ENCODE measurements around the gene CEP170B. TPM values are rescaled to one million over a fixed set of nuclear protein-coding genes. Genes with fewer than 3 reads are reported as not detected.

CEP170B gene
- total and polyA plus RNA-seq, 2 of the 8 experiments (the other 6 are each of a cell fraction or from before 2014, with no cell fraction given) = 9.1 to 33.8 TPM

DNA sequence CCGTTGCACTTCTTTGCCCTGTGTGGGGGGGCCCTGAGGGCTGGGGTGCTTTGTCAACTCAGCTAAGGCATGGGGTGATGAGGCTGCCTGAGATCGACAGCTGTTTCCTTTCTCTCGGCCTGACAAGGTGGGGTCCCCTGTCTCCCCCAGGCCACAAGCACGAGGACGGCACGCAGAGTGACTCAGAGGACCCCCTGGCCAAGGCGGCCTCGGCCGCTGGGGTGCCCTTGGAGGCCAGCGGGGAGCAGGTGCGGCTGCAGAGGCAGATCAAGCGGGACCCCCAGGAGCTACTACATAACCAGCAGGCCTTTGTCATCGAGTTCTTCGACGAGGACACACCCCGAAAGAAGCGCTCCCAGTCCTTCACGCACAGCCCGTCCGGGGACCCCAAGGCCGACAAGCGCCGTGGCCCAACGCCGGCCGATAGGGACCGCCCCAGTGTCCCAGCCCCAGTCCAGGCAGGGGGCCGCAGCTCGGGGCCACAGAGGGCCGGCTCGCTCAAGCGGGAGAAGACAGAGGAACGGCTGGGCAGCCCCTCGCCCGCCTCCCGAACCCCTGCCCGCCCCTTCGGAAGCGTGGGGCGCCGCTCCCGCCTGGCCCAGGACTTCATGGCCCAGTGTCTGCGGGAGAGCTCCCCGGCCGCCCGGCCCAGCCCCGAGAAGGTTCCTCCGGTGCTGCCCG lies 18.8 kb downstream of the CEP170B start:
- Histone ChIP-seq H2BK12ac (ENCODE audit: low read depth, low read length) (no peak overlapping the region), H3K9ac (replicated peaks in 1 of 4; ENCODE audit: extremely low read depth in 1 of 4, low read depth in 3 of 4, low read length in 3 of 4) (no peak overlapping the region), H3K27ac (ENCODE audit: low read depth, low read length) (no peak overlapping the region), H4K91ac (replicated peaks; ENCODE audit: insufficient read length, low read length) (no peak overlapping the region), H4K5ac (ENCODE audit: insufficient read length, low read depth, low read length) (no peak overlapping the region), H3K23ac (ENCODE audit: insufficient read length) (no peak overlapping the region), H2BK120ac (replicated peaks; ENCODE audit: low read depth, low read length) (no peak overlapping the region), H3K36me3 (ENCODE audit: control insufficient read depth in 2 of 4, insufficient read depth in 4 of 4, low read length in 3 of 4) (peaks cover 2 to 42% (median 5%) of the 10 kb centered on the region in 4 experiments; a peak in 5 of 8 replicates), H4K8ac (ENCODE audit: extremely low read depth, insufficient read depth, low read length) (no peak overlapping the region), H3K79me1 (ENCODE audit: low read depth, low read length) (no peaks in the 10 kb centered on the region; the same call in 1 of the 2 replicates), H2BK15ac (ENCODE audit: low read length) (no peak overlapping the region), H3K9me3 (ENCODE audit: insufficient read depth in 2 of 2, low read depth in 1 of 2, low read length in 1 of 2) (no peaks in the 10 kb centered on the region), H3K4ac (replicated peaks; ENCODE audit: insufficient read length, low read depth, low read length) (no peak overlapping the region), H4K20me1 (replicated peaks in 1 of 2; ENCODE audit: control insufficient read depth in 1 of 2, insufficient read depth in 2 of 2, low read length in 2 of 2) (peaks cover 0 to 19% of the 10 kb centered on the region in 2 experiments), H3K79me2 (ENCODE audit: control insufficient read depth in 1 of 2, insufficient read depth in 2 of 2, low read length in 2 of 2) (no peaks in the 10 kb centered on the region), H3K56ac (replicated peaks; ENCODE audit: insufficient read length, low read depth, low read length) (no peak overlapping the region), H3K4me2 (ENCODE audit: insufficient read depth in 1 of 2, low read depth in 2 of 2, low read length in 2 of 2) (no peak overlapping the region), H3K4me3 (ENCODE audit: extremely low read depth in 1 of 4, insufficient read depth in 2 of 4, low read depth in 3 of 4, low read length in 4 of 4) (no peak overlapping the region), H2AK5ac (ENCODE audit: low read depth, low read length) (no peak overlapping the region), H2BK5ac (ENCODE audit: low read depth, low read length) (no peak overlapping the region), H2AFZ (ENCODE audit: low read length) (no peak overlapping the region), H2BK20ac (ENCODE audit: low read length) (no peak overlapping the region), H3K23me2 (ENCODE audit: low read depth, low read length) (no peaks in the 10 kb centered on the region; the same call in 1 of the 2 replicates), H3K4me1 (replicated peaks in 1 of 4; ENCODE audit: control insufficient read depth in 3 of 4, insufficient read depth in 4 of 4, low read length in 3 of 4) (peaks cover 0 to 10% (median 0%) of the 10 kb centered on the region in 4 experiments; a peak in 2 of 7 replicates), H3K18ac (ENCODE audit: extremely low read depth, low read length) (no peak overlapping the region), H3K14ac (ENCODE audit: insufficient read length) (no peak overlapping the region), H3K27me3 (replicated peaks in 1 of 4; ENCODE audit: control insufficient read depth in 3 of 4, extremely low read depth in 1 of 4, insufficient read depth in 3 of 4, low read length in 3 of 4) (no peaks in the 10 kb centered on the region)
- POLR2A ChIA-PET (ENCODE audit: partially characterized antibody) = interaction anchor here (1.2 to 2.4 kb wide), 3 partner anchors 8 to 121 kb away, joined by 3 to 8 read pairs (median 7); no protein-coding TSS in a partner anchor
- CTCF ChIA-PET (ENCODE audit: partially characterized antibody) = interaction anchor here (0.8 to 4.5 kb wide), 3 partner anchors 12 to 40 kb away, joined by 3 to 26 read pairs (median 3); no protein-coding TSS in a partner anchor
- FAIRE-seq (no peak), DNase-seq (ENCODE audit: low read depth in 1 of 2, low spot score in 2 of 2) (no peak)
- 91% methylated on average over 31 of the region's 49 CpGs; no CpG with 5 or more reads in 1 of the 2 experiments for WGBS, 2 experiments (ENCODE audit: extremely low coverage in 1 of 2, insufficient coverage in 1 of 2, insufficient read length in 1 of 2, insufficient replicate concordance in 2 of 2, low coverage in 1 of 2, low lambda C conversion rate in 2 of 2, missing lambda C conversion rate in 1 of 2)
- TF ChIP-seq TBP (IDR thresholded peaks at IDR 0.05; ENCODE audit: low read depth, low read length) = no peak
- TF ChIP-seq POU5F1 (IDR thresholded peaks at IDR 0.05; ENCODE audit: low read depth, low read length) = no peak
- TF ChIP-seq BRCA1 (IDR thresholded peaks at IDR 0.05; ENCODE audit: low read depth, low read length) = no peak
- no peak for TF ChIP-seq KDM1A (IDR thresholded peaks at IDR 0.05; ENCODE audit: borderline replicate concordance, low read length)
- no peak for TF ChIP-seq EZH2 (IDR thresholded peaks at IDR 0.05; ENCODE audit: low read depth, low read length, severe bottlenecking)
- no peak for TF ChIP-seq HDAC6 (IDR thresholded peaks at IDR 0.05; ENCODE audit: low read depth, low read length)
- no peak for TF ChIP-seq NRF1 (IDR thresholded peaks at IDR 0.05; ENCODE audit: low read depth, low read length)
- no peak for TF ChIP-seq JUN (IDR thresholded peaks at IDR 0.05; ENCODE audit: low read depth, low read length)
- TF ChIP-seq FOSL1 (IDR thresholded peaks at IDR 0.05; ENCODE audit: insufficient read depth, low read depth, low read length) = no peak
- no peak for TF ChIP-seq ASH2L (IDR thresholded peaks at IDR 0.05; ENCODE audit: low read length)
- TF ChIP-seq NANOG (IDR thresholded peaks at IDR 0.05; ENCODE audit: insufficient read depth, low read depth, low read length, poor library complexity, severe bottlenecking) = no peak
- TF ChIP-seq CBX5 (IDR thresholded peaks at IDR 0.05; ENCODE audit: low read depth, low read length) = no peak
- TF ChIP-seq SRF (IDR thresholded peaks at IDR 0.05; ENCODE audit: low read depth, low read length) = no peak

Measured in H1 (cell line).